SKM-1 treated with dmso at 0.1 percent for 144 hours (cell line): ENCODE data around the gene CLMP.
A peak's percentile ranks its signal among the peaks of the same experiment; 100 is the strongest.
"Not testable (repeated sequence)": the region's sequence is repeated elsewhere in the genome, so short reads cannot be mapped to it uniquely, and the experiment has no call there.

Source experiments
- DNase-seq: peaks from one replicate; lab custom pipeline; 2025; ENCODE audit not compliant: unreplicated experiment; lab: John Stamatoyannopoulos, UW

The CLMP gene

GRCh38 chr11:123139206-123139605 is 55.8 kb downstream of the CLMP start:
- DNase-seq: peak; percentile 9

GRCh38 chr11:123137431-123138224 is 57.4 kb downstream of the CLMP start:
- no peak for DNase-seq

- DNase-seq: no peak
Observed at GRCh38 chr11:123135863-123136446, 59.1 kb downstream of the CLMP start.

GRCh38 chr11:123132881-123133280 is 62.2 kb downstream of the CLMP start:
- DNase-seq: no peak

- not testable (repeated sequence) for DNase-seq
Observed at GRCh38 chr11:123132034-123132766, 62.8 kb downstream of the CLMP start.

GRCh38 chr11:123129920-123130319 is 65.1 kb downstream of the CLMP start:
- no peak for DNase-seq

- DNase-seq: no peak
Observed at GRCh38 chr11:123125169-123125568, 69.9 kb downstream of the CLMP start.

- no peak for DNase-seq
Observed at GRCh38 chr11:123122852-123123251, 72.2 kb downstream of the CLMP start.

- DNase-seq: no peak
Observed at GRCh38 chr11:123122341-123122740, 72.7 kb downstream of the CLMP start.

- DNase-seq: no peak
Observed at GRCh38 chr11:123116486-123116885, 78.6 kb downstream of the CLMP start.

- DNase-seq: peak; percentile 47
Observed at GRCh38 chr11:123111465-123111864, 83.6 kb downstream of the CLMP start.

- no peak for DNase-seq
Observed at GRCh38 chr11:123110397-123110796, 84.7 kb downstream of the CLMP start.

GRCh38 chr11:123107945-123108495 is 87.0 kb downstream of the CLMP start:
- no peak for DNase-seq

GRCh38 chr11:123104697-123105096 is 90.4 kb downstream of the CLMP start:
- DNase-seq: no peak

GRCh38 chr11:123103326-123103980 is 91.6 kb downstream of the CLMP start:
- DNase-seq: peak; percentile 11

- no peak for DNase-seq
Observed at GRCh38 chr11:123100379-123101085, 94.5 kb downstream of the CLMP start.

GRCh38 chr11:123098990-123099389 is 96.1 kb downstream of the CLMP start:
- DNase-seq: no peak

GRCh38 chr11:123093739-123094138 is 101.3 kb downstream of the CLMP start:
- no peak for DNase-seq

GRCh38 chr11:123091506-123091905 is 103.5 kb downstream of the CLMP start:
- no peak for DNase-seq

- DNase-seq: not testable (repeated sequence)
Observed at GRCh38 chr11:123090168-123090567, 104.9 kb downstream of the CLMP start.
